CD4-positive, CD25-positive, alpha-beta regulatory T cell (primary cell): ENCODE results near the gene GTF2A1L. TPM values are rescaled to one million over a fixed set of nuclear protein-coding genes. Genes with fewer than 3 reads are reported as not detected.
"Not testable (repeated sequence)": the region's sequence is repeated elsewhere in the genome, so short reads cannot be mapped to it uniquely, and the experiment has no call there.

ENCODE experiments used
- ATAC-seq, 2 donors: fragments of 150-1000 bp; cut with Tn5 transposase; one replicate each; pipeline ENCODE4 v1.10.0; 2021; ENCODE audit warnings: low read depth in 2 of 2, moderate number of reproducible peaks in 2 of 2, moderate library complexity in 1 of 2
- DNase-seq, 3 donors: peaks; one replicate each; pipeline versions ENCODE4 v3.0.0 to v3.0.0-alpha.2; 2012 to 2022; ENCODE audit warnings: mixed read lengths in 1 of 3
- H3K27ac ChIP-seq: one replicate; pipeline ENCODE4 v1.7.0; 2013; ENCODE audit warnings: mild to moderate bottlenecking, low read length; ENCODE audit not compliant: insufficient read depth, poor library complexity, severe bottlenecking
- H3K27me3 ChIP-seq: one replicate; pipeline ENCODE4 v1.7.0; 2013; ENCODE audit warnings: low read length; ENCODE audit not compliant: control insufficient read depth, insufficient read depth
- H3K36me3 ChIP-seq: one replicate; pipeline ENCODE4 v1.7.0; 2013; ENCODE audit warnings: mild to moderate bottlenecking, low read length, moderate library complexity; ENCODE audit not compliant: control insufficient read depth, insufficient read depth
- H3K4me1 ChIP-seq: 2 replicates; pipeline ENCODE4 v1.7.0; 2013; ENCODE audit warnings: mild to moderate bottlenecking, low read length; ENCODE audit not compliant: insufficient read depth, control insufficient read depth, poor library complexity, severe bottlenecking
- H3K4me3 ChIP-seq: one replicate; pipeline ENCODE4 v1.7.0; 2013; ENCODE audit warnings: low read depth, mild to moderate bottlenecking, low read length, moderate library complexity
- H3K9me3 ChIP-seq, 2 experiments: 1 replicate in 1 of 2; 2 replicates in 1 of 2; pipeline ENCODE4 v1.7.0; 2013; ENCODE audit warnings: low read length in 2 of 2, mild to moderate bottlenecking in 1 of 2, moderate library complexity in 1 of 2; ENCODE audit not compliant: control insufficient read depth in 2 of 2
- H3K27ac Mint-ChIP-seq, 3 donors: one replicate each; pipeline ENCODE4 v1.8.0; 2020 to 2022; ENCODE audit warnings: mild to moderate bottlenecking in 3 of 3, mixed read lengths in 3 of 3, moderate library complexity in 2 of 3
- H3K27me3 Mint-ChIP-seq: one replicate; pipeline ENCODE4 v1.8.0; 2022; ENCODE audit warnings: mild to moderate bottlenecking, mixed read lengths
- H3K36me3 Mint-ChIP-seq: one replicate; pipeline ENCODE4 v1.8.0; 2020; ENCODE audit warnings: mixed read lengths
- H3K4me1 Mint-ChIP-seq, 4 donors: one replicate each; pipeline ENCODE4 v1.8.0; 2020 to 2022; ENCODE audit warnings: mixed read lengths in 4 of 4, mild to moderate bottlenecking in 1 of 4
- H3K4me3 Mint-ChIP-seq, 4 donors: one replicate each; pipeline ENCODE4 v1.8.0; 2020 to 2022; ENCODE audit warnings: mild to moderate bottlenecking in 4 of 4, mixed read lengths in 4 of 4, moderate library complexity in 3 of 4
- H3K9me3 Mint-ChIP-seq, 7 donors: one replicate each; pipeline ENCODE4 v1.8.0; 2020 to 2022; ENCODE audit warnings: mixed read lengths in 7 of 7, mild to moderate bottlenecking in 3 of 7, moderate library complexity in 2 of 7
- polyA plus RNA-seq, 4 donors: library from polyadenylated mRNA; unstranded; fragments of 300-500 nt; fragmentation: Illumina TruSeq; gene quantifications; one replicate each; pipeline ENCODE4 v1.2.3, GENCODE V29; 2021
- total RNA-seq: library from RNA; stranded (reverse); gene quantifications from one replicate; pipeline ENCODE4 v1.2.3, GENCODE V29; 2022

The GTF2A1L gene
- total and polyA plus RNA-seq, 5 donors from 2014 or later, result not detected

DNA sequence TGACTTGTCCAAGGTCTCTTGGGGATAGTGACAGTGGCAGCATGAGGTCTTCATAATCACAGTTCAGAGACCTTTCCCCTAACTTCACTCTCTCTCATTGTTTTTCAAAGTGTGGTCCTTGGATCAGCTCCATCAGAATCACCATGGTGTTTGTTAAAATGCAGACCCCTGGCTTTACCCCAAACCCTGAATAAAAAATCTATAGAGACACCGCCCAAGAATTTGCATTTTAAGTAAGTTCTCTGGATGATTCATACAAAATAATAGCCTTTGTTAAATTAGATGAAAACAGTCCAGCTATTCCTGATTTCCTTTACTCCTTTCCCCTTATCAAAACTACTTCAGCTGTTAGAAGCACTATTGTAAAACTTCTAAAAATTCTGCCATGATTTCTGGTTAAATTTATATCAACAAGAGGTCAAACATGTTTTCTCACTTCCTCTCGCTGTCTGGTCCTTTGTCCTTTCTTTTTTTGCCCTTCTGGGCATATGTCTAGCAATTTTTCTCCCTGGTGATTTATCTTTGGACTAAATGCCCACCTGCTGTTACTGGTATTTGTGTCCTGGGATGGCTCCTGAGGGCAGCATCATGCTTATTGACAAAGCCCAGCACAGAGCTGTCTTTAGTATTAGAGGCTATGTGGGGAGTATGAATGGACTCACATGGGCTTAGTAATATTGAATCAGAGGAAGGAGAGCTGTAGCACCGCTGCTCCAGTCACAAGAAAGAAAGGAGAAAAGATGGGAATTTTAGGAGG lies 74.5 kb downstream of the GTF2A1L start:
- Mint-ChIP-seq H3K27ac (no peak overlapping the region), H3K4me3 (no peak overlapping the region), H3K4me1 (no peaks in the 10 kb centered on the region), H3K36me3 (no peaks in the 10 kb centered on the region), H3K27me3 (peaks cover 6% of the 10 kb centered on the region), H3K9me3 (peaks cover 0 to 4% (median 0%) of the 10 kb centered on the region in 7 donors)
- ATAC-seq, result no peak
- Histone ChIP-seq H3K27me3 (peaks cover 3% of the 10 kb centered on the region), H3K9me3 (no peaks in the 10 kb centered on the region), H3K4me3 (no peak overlapping the region), H3K27ac (no peak overlapping the region), H3K36me3 (no peaks in the 10 kb centered on the region), H3K4me1 (no peaks in the 10 kb centered on the region)
- DNase-seq, result no peak

DNA sequence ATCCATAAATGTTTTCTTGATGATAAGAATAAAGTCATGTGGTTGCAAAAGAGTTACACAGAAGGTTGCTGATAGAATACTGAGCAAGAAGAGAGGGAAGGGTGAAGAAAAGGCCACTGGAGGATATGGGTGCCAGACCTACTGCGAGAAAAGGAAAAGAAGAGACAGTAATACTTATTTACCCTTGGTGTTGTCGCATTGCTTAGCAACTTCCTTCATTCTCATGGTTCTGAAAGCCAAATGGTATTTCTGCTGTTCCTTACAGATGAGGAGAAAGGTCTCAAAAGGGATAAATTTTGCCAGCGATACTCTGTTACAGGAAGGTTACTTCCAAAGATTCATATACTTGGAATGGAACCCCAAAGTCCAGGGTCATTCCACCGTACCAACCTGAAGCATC lies 75.4 kb downstream of the GTF2A1L start:
- Histone ChIP-seq H3K36me3 (no peaks in the 10 kb centered on the region), H3K4me1 (no peaks in the 10 kb centered on the region), H3K27ac (no peak overlapping the region), H3K27me3 (peaks cover 3% of the 10 kb centered on the region), H3K9me3 (no peaks in the 10 kb centered on the region), H3K4me3 (no peak overlapping the region)
- ATAC-seq, result no peak
- H3K27ac Mint-ChIP-seq, result no peak overlapping the region
- no peaks in the 10 kb centered on the region for H3K36me3 Mint-ChIP-seq
- H3K4me1 Mint-ChIP-seq, result no peaks in the 10 kb centered on the region
- H3K27me3 Mint-ChIP-seq, result peaks cover 9% of the 10 kb centered on the region
- no peak for DNase-seq
- peaks cover 0 to 4% (median 0%) of the 10 kb centered on the region in 7 donors for H3K9me3 Mint-ChIP-seq
- H3K4me3 Mint-ChIP-seq, result no peak overlapping the region

- H3K4me3 Mint-ChIP-seq, result no peak overlapping the region
- H3K27me3 Mint-ChIP-seq, result peaks cover 9% of the 10 kb centered on the region
- DNase-seq, result no peak
- no peaks in the 10 kb centered on the region for H3K4me1 ChIP-seq
- H3K9me3 ChIP-seq, result no peaks in the 10 kb centered on the region
- ATAC-seq, result no peak
- no peaks in the 10 kb centered on the region for H3K36me3 ChIP-seq
- peaks cover 0 to 4% (median 0%) of the 10 kb centered on the region in 7 donors for H3K9me3 Mint-ChIP-seq
- peaks cover 3% of the 10 kb centered on the region for H3K27me3 ChIP-seq
- no peak overlapping the region for H3K27ac ChIP-seq
- no peak overlapping the region for H3K4me3 ChIP-seq
- no peaks in the 10 kb centered on the region for H3K4me1 Mint-ChIP-seq
- no peaks in the 10 kb centered on the region for H3K36me3 Mint-ChIP-seq
- H3K27ac Mint-ChIP-seq, result no peak overlapping the region
These were observed 76.0 kb downstream of the GTF2A1L start for GRCh38 chr2:48693645-48694044.

DNA sequence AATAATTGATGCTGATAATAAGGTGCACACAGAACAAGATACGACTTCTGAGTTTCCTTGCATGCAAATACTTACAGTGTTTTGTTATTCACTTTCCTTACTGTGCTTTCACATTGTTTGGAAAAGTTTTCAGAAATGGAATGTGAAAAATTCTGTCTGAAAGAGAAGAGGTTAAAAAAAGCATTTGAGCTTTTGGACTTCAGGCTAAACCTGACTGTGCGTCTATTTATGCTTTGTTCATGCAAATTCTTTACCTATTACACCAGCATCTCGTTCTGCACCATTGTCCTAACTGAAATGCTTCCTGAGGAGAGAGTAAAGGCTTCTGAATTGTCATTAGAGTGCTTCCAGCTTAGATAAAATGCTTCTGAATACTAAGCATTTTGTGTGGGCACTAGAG lies 76.5 kb downstream of the GTF2A1L start:
- no peaks in the 10 kb centered on the region for H3K4me1 ChIP-seq
- Mint-ChIP-seq H3K9me3 (peaks cover 0 to 4% (median 0%) of the 10 kb centered on the region in 7 donors), H3K27me3 (peaks cover 8% of the 10 kb centered on the region), H3K36me3 (no peaks in the 10 kb centered on the region), H3K27ac (no peak overlapping the region), H3K4me1 (no peaks in the 10 kb centered on the region), H3K4me3 (no peak overlapping the region)
- DNase-seq (no peak), ATAC-seq (no peak)
- no peak overlapping the region for H3K4me3 ChIP-seq
- no peaks in the 10 kb centered on the region for H3K9me3 ChIP-seq
- H3K27me3 ChIP-seq, result peaks cover 3% of the 10 kb centered on the region
- no peak overlapping the region for H3K27ac ChIP-seq
- no peaks in the 10 kb centered on the region for H3K36me3 ChIP-seq

DNA sequence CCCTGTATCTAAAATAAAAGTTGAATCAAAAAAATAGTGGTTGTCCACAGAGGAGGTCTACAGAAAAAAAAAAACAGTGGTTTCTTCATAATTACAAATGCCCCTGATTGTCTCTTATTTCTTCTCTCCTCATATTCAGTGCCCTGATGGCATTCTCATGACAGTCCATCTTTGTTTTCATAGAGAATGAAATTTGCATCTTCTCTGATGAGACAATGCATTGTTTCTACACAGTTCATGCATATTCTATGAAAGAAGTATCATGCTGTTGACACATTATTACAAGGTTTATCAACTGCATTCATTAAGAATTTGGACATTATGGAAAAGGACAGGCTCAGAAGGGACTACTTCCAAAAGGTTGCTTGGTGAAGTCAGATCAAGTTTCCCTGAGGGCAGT lies 78.3 kb downstream of the GTF2A1L start:
- Histone ChIP-seq H3K36me3 (no peaks in the 10 kb centered on the region), H3K4me3 (no peak overlapping the region), H3K27ac (no peak overlapping the region), H3K27me3 (peaks cover 3% of the 10 kb centered on the region), H3K9me3 (no peaks in the 10 kb centered on the region), H3K4me1 (no peaks in the 10 kb centered on the region)
- H3K9me3 Mint-ChIP-seq, result peaks cover 0 to 4% (median 0%) of the 10 kb centered on the region in 7 donors
- peaks cover 9% of the 10 kb centered on the region for H3K27me3 Mint-ChIP-seq
- H3K4me1 Mint-ChIP-seq, result no peaks in the 10 kb centered on the region
- no peak overlapping the region for H3K27ac Mint-ChIP-seq
- H3K36me3 Mint-ChIP-seq, result no peaks in the 10 kb centered on the region
- no peak overlapping the region for H3K4me3 Mint-ChIP-seq
- DNase-seq, result no peak
- no peak for ATAC-seq

- Mint-ChIP-seq H3K27ac (peak overlapping the region in 1 of 3 donors; percentile 2), H3K36me3 (no peaks in the 10 kb centered on the region), H3K9me3 (peaks cover 0 to 4% (median 0%) of the 10 kb centered on the region in 7 donors), H3K27me3 (peaks cover 9% of the 10 kb centered on the region), H3K4me3 (no peak overlapping the region), H3K4me1 (no peaks in the 10 kb centered on the region)
- Histone ChIP-seq H3K27ac (no peak overlapping the region), H3K36me3 (no peaks in the 10 kb centered on the region), H3K27me3 (peaks cover 3% of the 10 kb centered on the region), H3K4me1 (no peaks in the 10 kb centered on the region), H3K4me3 (no peak overlapping the region), H3K9me3 (no peaks in the 10 kb centered on the region)
- ATAC-seq (no peak), DNase-seq (no peak)
These were observed 79.2 kb downstream of the GTF2A1L start for GRCh38 chr2:48696881-48697280.

GRCh38 chr2:48699348-48699930 lies 81.8 kb downstream of the GTF2A1L start:
- DNase-seq (no peak), ATAC-seq (no peak)
- H3K9me3 ChIP-seq, result no peaks in the 10 kb centered on the region
- H3K4me1 ChIP-seq, result no peaks in the 10 kb centered on the region
- H3K36me3 ChIP-seq, result no peaks in the 10 kb centered on the region
- H3K4me3 ChIP-seq, result no peak overlapping the region
- no peaks in the 10 kb centered on the region for H3K27me3 ChIP-seq
- Mint-ChIP-seq H3K4me1 (no peaks in the 10 kb centered on the region), H3K4me3 (no peak overlapping the region), H3K27ac (no peak overlapping the region), H3K36me3 (no peaks in the 10 kb centered on the region), H3K27me3 (peaks cover 9% of the 10 kb centered on the region), H3K9me3 (peaks cover 0 to 12% (median 0%) of the 10 kb centered on the region in 7 donors)
- H3K27ac ChIP-seq, result no peak overlapping the region

DNA sequence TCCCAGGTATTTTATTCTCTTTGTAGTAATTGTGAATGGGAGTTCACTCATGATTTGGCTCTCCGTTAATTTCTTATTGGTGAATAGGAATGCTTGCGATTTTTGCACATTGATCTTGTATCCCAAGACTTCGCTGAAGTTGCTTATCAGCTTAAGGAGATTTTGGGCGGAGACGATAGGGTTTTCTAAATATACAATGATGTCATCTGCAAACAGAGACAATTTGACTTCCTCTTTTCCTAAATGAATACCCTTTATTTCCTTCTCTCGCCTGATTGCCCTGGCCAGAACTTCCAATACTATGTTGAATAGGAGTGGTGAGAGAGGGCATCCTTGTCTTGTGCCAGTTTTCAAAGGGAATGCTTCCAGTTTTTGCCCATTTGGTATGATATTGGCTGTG lies 86.0 kb downstream of the GTF2A1L start:
- H3K36me3 ChIP-seq, DNase-seq, H3K27me3 Mint-ChIP-seq, H3K4me3 ChIP-seq, H3K36me3 Mint-ChIP-seq, H3K9me3 ChIP-seq, H3K4me3 Mint-ChIP-seq, ATAC-seq, H3K27me3 ChIP-seq, H3K27ac ChIP-seq, H3K4me1 Mint-ChIP-seq, H3K4me1 ChIP-seq, H3K27ac Mint-ChIP-seq: not testable (repeated sequence)
- H3K9me3 Mint-ChIP-seq, result peaks cover 0 to 12% (median 0%) of the 10 kb centered on the region in 7 donors
